Epithelial cell of esophagus (primary cell): ENCODE data around the gene FBP1.

Experiments used
- DNase-seq: peaks from one replicate; pipeline ENCODE4 v3.0.0; 2010; ENCODE audit warnings: low read depth
- H3K4me3 ChIP-seq: 2 replicates; pipeline ENCODE4 v1.5.1; 2011; ENCODE audit warnings: mild to moderate bottlenecking, low read length, control low read depth
- TF ChIP-seq, protein P1 (sequence below): IDR thresholded peaks from 2 replicates; pipeline ENCODE4 v1.5.1; 2011; ENCODE audit warnings: low read depth, mild to moderate bottlenecking, low read length, control low read depth, inconsistent platforms; ENCODE audit not compliant: insufficient read depth; ENCODE audit errors: missing control alignments

The FBP1 gene

DNA sequence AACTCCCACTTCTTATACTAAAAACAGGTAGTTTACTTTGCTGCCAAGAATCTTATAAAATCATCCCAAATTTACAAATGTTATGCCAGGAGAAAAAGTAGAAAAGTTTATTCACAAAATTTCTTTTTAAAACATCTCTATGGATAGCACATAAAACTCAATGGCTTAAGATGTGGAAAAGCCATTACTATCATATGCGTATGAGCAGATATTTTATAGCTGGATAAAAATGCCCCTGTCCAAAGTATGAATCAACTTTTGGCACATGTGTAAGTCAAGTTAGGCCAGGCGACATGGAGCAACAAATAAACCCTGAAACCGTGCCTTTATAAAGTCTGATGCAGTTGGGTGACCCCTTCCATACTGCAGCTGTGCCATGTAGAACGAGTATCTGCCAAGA, 38.6 kb upstream of the FBP1 start:
- DNase-seq: no peak
- H3K4me3 ChIP-seq: no peak overlapping the region
- TF ChIP-seq, protein P1, sequence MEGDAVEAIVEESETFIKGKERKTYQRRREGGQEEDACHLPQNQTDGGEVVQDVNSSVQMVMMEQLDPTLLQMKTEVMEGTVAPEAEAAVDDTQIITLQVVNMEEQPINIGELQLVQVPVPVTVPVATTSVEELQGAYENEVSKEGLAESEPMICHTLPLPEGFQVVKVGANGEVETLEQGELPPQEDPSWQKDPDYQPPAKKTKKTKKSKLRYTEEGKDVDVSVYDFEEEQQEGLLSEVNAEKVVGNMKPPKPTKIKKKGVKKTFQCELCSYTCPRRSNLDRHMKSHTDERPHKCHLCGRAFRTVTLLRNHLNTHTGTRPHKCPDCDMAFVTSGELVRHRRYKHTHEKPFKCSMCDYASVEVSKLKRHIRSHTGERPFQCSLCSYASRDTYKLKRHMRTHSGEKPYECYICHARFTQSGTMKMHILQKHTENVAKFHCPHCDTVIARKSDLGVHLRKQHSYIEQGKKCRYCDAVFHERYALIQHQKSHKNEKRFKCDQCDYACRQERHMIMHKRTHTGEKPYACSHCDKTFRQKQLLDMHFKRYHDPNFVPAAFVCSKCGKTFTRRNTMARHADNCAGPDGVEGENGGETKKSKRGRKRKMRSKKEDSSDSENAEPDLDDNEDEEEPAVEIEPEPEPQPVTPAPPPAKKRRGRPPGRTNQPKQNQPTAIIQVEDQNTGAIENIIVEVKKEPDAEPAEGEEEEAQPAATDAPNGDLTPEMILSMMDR: no peak

DNA sequence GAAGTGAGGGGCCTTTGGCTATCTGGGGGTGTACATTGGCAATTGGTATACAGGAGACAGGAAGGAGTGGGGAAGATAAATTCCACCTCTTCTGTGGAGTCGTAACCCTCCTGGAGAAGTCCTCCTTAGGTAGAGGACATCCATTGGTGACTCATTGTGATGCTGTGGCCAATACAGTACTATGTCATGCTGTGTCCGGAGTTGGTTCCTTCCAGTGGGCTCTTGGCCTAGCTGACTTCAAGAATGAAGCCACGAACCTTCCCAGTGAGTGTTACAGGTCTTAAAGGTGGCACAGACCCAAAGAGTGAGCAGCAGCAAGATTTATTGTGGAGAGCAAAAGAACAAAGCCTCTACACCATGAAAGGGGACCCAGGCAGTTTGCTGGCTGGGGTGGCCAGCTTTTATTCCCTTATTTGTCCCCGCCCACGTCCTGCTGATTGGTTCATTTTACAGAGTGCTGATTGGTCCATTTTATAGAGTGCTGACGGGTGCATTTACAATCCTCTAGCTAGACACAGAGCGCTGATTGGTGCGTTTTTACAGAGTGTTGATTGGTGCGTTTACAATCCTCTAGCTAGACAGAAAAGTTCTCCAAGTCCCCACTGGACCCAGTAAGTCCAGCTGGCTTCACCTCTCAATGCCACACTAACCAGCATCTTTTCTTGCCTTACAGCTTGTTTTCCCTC, 37.3 kb upstream of the FBP1 start:
- no peak for DNase-seq
- TF ChIP-seq, protein P1: no peak
- H3K4me3 ChIP-seq: no peak overlapping the region

DNA sequence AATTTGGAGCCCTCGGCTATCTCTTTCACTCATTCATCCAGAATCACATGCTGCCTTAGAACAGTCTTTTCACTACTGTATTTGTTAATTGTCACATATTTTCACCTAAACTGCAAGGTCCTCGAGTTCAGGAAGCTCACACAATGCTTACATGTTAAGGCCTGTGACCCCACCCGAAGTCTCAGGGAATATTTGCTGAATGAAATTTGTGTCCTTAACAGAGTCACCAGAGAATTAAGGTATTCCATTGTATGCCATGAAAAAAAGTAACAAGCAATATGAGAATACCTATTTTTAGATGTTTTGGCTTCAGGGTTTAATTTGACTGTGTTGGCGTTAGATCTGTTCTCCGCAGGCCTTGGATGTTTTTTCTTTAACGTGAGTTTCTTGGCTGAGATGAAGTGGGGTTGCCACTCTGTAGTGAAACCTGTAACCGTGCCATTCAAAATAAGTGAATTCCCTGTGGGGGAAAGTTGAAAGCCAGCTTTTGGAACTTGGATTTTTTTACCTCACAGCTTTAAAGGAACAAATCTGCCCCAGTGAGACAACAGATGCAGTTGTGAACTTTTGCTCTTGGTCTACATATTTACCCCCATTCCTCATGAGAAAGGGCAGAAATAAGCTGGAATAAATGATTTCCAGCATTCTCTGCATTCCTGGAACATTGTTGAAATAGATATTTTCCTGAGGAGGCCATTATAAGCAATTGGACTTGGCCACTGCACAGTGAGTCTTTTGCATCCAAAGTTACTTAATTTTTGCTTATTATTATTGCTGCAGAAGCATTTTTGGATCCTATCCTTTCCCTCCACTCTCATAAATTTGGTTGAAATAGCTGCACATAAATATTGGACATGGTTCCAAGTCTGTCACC, 35.9 kb upstream of the FBP1 start:
- TF ChIP-seq, protein P1: no peak
- DNase-seq: no peak

DNA sequence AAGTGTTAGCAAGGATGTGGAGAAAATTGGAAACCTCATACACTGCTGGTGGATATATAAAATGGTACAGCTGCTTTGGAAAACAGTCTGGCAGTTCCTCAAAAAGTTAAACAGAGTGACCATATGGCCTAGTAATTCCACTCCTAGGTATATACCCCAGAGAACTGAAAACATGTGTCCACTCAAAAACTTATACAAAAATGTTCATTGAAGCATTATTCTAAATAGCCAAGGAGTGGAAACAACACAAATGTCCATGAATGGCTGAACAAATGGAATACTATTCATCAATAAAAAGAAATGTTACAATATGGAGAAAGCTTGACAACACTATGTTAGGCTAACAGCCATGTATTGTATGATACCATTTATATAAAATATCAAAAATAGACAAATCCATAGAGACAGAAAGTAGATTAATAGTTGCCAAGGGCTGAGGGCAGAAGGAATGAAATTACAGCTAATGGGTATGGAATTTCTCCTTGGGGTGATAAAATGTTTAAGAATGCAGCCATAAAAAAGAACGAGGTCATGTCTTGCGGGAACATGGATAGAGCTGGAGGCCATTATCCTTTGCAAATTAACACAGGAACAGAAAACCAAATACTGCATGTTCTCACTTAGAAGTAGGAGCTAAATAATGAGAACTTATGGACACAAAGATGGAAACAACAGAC, 33.6 kb upstream of the FBP1 start:
- TF ChIP-seq, protein P1: no peak
- no peak overlapping the region for H3K4me3 ChIP-seq
- peak; percentile 69 for DNase-seq

More for the DNA sequence above, 35.9 kb upstream of the FBP1 start:
- no peak overlapping the region for H3K4me3 ChIP-seq

DNA sequence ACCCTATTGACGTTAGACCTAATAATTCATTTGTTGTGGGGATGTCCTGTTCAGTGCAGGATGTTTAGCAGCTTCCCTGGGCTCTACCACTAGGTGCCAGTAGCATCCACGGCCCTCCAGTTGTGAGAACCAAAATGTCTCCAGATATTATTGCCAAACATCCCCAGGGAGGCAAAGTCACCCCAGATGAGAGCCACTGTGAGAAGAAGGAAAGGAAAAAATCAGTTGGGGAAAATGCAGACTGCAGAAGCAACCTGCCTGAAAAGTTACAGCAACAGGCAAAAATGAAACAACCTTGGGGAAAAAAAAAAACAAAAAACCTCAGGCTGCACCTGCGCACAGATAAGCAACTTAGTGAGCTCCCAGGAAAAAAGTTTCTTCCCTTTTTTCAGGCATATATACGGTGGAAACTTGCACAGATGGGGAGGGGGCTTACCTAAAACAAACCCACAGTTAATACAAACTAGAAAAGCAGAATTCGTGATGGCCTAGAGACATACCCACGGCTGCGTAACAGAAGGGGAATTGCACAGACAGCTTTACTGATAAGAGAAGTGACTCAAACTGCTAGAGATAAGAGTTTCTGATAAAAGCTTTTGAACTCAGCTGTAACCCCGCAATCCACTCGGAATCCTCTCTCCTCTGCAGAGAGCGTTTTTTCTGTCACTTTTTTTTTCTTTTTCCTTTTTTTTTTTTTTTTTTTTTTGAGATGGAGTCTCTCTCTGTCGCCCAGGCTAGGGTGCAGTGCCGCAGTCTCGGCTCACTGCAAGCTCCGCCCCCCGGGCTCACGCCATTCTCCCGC, 29.8 kb upstream of the FBP1 start:
- DNase-seq: peak; percentile 76
- TF ChIP-seq, protein P1: peak; percentile 99
- no peak overlapping the region for H3K4me3 ChIP-seq

DNA sequence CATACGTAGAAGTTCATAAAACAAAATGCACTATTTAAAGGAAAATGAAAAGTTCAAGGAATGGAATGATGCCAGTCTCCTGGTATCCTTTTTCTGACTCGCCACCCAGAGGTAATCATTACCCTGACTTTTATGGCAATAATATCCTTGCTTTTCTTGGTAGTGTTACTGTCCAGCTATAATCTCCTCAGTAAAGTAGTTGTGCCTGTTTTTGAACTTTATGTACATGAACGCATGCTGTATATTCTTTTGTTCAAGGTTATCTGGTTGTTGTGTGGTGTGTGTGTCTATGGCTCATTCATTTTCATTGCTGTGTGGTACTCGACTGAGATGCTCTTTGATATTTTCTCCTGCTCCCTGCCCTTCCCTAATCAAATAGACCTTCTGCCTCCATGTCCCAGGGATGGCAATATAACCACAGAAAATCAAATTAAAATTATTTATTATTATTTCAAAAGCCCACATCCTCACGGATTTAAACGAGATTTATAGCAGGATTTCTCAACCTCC, 29.2 kb upstream of the FBP1 start:
- DNase-seq: no peak
- no peak overlapping the region for H3K4me3 ChIP-seq
- TF ChIP-seq, protein P1: no peak
